WTC11 (cell line): ENCODE results near the gene CDC23. TPM values are rescaled to one million over a fixed set of nuclear protein-coding genes. Genes with fewer than 3 reads are reported as not detected.
A peak's percentile ranks its signal among the peaks of the same experiment; 100 is the strongest.

Source experiments
- ATAC-seq: fragments of 200-7000 bp; cut with Tn5 transposase; 2 replicates; pipeline ENCODE4 v1.10.0; 2021; ENCODE audit warnings: mild to moderate bottlenecking, moderate library complexity
- CTCF ChIA-PET: fragments of 300-600 bp; sonication (Branson Sonifier 250); formaldehyde crosslinking; loops from one replicate; lab custom pipeline; 2021; ENCODE audit warnings: antibody characterized with exemption; lab: Charles Lee
- POLR2A ChIA-PET: fragments of 350-600 bp; sonication (Branson Sonifier 250); formaldehyde crosslinking; loops from one replicate; lab custom pipeline; 2021; ENCODE audit warnings: antibody characterized with exemption; lab: Charles Lee
- DNase-seq: peaks from one replicate; pipeline ENCODE4 v3.0.0; 2021; ENCODE audit warnings: low spot score
- H3K27ac Mint-ChIP-seq: 2 replicates; pipeline ENCODE4 v1.8.0; 2021; ENCODE audit warnings: mixed read lengths
- H3K27me3 Mint-ChIP-seq: 2 replicates; pipeline ENCODE4 v1.8.0; 2021; ENCODE audit warnings: low read depth, mild to moderate bottlenecking, moderate library complexity, mixed read lengths
- H3K36me3 Mint-ChIP-seq: 2 replicates; pipeline ENCODE4 v1.8.0; 2021; ENCODE audit warnings: mixed read lengths
- H3K4me1 Mint-ChIP-seq: 2 replicates; pipeline ENCODE4 v1.8.0; 2022; ENCODE audit warnings: mixed read lengths
- H3K4me3 Mint-ChIP-seq: 2 replicates; pipeline ENCODE4 v1.8.0; 2021; ENCODE audit warnings: mild to moderate bottlenecking, moderate library complexity, mixed read lengths
- H3K9me3 Mint-ChIP-seq: 2 replicates; pipeline ENCODE4 v1.8.0; 2021; ENCODE audit warnings: mixed read lengths
- ATF1 ChIP-seq: sonication (generic); formaldehyde crosslinking; IDR thresholded peaks from 2 replicates; pipeline ENCODE4 v1.8.1; 2023; ENCODE audit warnings: mild to moderate bottlenecking, moderate library complexity, missing genetic modification reagents
- ATF3 ChIP-seq: sonication (generic); formaldehyde crosslinking; conservative IDR thresholded peaks from 2 replicates; pipeline ENCODE4 v1.8.1; 2022; ENCODE audit warnings: mild to moderate bottlenecking, missing genetic modification reagents
- CBFB ChIP-seq: sonication (generic); formaldehyde crosslinking; IDR thresholded peaks from 2 replicates; pipeline ENCODE4 v1.8.1; 2022; ENCODE audit warnings: mild to moderate bottlenecking, low read depth, missing genetic modification reagents
- EMX1 ChIP-seq: fragments of 250-450 bp; sonication (Bioruptor Pico); IDR thresholded peaks from 2 replicates; pipeline ENCODE4 v1.8.0; 2021; ENCODE audit warnings: mild to moderate bottlenecking
- ESRRA ChIP-seq: sonication (generic); formaldehyde crosslinking; IDR thresholded peaks from 2 replicates; pipeline ENCODE4 v1.8.1; 2022; ENCODE audit warnings: mild to moderate bottlenecking, missing genetic modification reagents, borderline replicate concordance
- FOXJ3 ChIP-seq: sonication (generic); formaldehyde crosslinking; IDR thresholded peaks from 2 replicates; pipeline ENCODE4 v1.9.0; 2021; ENCODE audit warnings: missing genetic modification reagents, mild to moderate bottlenecking, borderline replicate concordance
- FOXK1 ChIP-seq: sonication (generic); formaldehyde crosslinking; IDR thresholded peaks from 2 replicates; pipeline ENCODE4 v1.8.0; 2022; ENCODE audit warnings: mild to moderate bottlenecking, moderate library complexity, missing genetic modification reagents
- GABPB1 ChIP-seq: sonication (generic); formaldehyde crosslinking; IDR thresholded peaks from 2 replicates; pipeline ENCODE4 v1.8.1; 2023; ENCODE audit warnings: mild to moderate bottlenecking, missing genetic modification reagents
- GRHL2 ChIP-seq: fragments of 250-450 bp; sonication (Bioruptor Pico); IDR thresholded peaks from 2 replicates; pipeline ENCODE4 v1.8.0; 2022; ENCODE audit warnings: mild to moderate bottlenecking, moderate library complexity; ENCODE audit not compliant: insufficient replicate concordance, severe bottlenecking
- MAX ChIP-seq: sonication (generic); formaldehyde crosslinking; IDR thresholded peaks from 2 replicates; pipeline ENCODE4 v1.8.0; 2022; ENCODE audit warnings: mild to moderate bottlenecking, missing genetic modification reagents
- MLX ChIP-seq: sonication (generic); formaldehyde crosslinking; IDR thresholded peaks from 2 replicates; pipeline ENCODE4 v1.8.1; 2023; ENCODE audit warnings: mild to moderate bottlenecking, missing genetic modification reagents, moderate library complexity
- NFYB ChIP-seq: sonication (generic); formaldehyde crosslinking; conservative IDR thresholded peaks from 2 replicates; pipeline ENCODE4 v1.8.0; 2022; ENCODE audit warnings: low read depth, missing genetic modification reagents
- NR1H2 ChIP-seq: sonication (generic); formaldehyde crosslinking; IDR thresholded peaks from 2 replicates; pipeline ENCODE4 v1.9.0; 2021; ENCODE audit warnings: mild to moderate bottlenecking, moderate library complexity, missing genetic modification reagents
- SMAD3 ChIP-seq: sonication (generic); formaldehyde crosslinking; IDR thresholded peaks from 2 replicates; pipeline ENCODE4 v1.8.0; 2022; ENCODE audit warnings: missing genetic modification reagents, mild to moderate bottlenecking, borderline replicate concordance
- TEAD4 ChIP-seq: sonication (generic); formaldehyde crosslinking; IDR thresholded peaks from 2 replicates; pipeline ENCODE4 v1.8.0; 2022; ENCODE audit warnings: mild to moderate bottlenecking, missing genetic modification reagents
- ZNF219 ChIP-seq: sonication (generic); formaldehyde crosslinking; IDR thresholded peaks from 2 replicates; pipeline ENCODE4 v1.8.0; 2023; ENCODE audit warnings: missing genetic modification reagents, mild to moderate bottlenecking, borderline replicate concordance
- ZNF232 ChIP-seq: sonication (generic); formaldehyde crosslinking; IDR thresholded peaks from 2 replicates; pipeline ENCODE4 v1.8.0; 2022; ENCODE audit warnings: mild to moderate bottlenecking, missing genetic modification reagents
- ZNF263 ChIP-seq: sonication (generic); formaldehyde crosslinking; IDR thresholded peaks from 2 replicates; pipeline ENCODE4 v1.8.1; 2022; ENCODE audit warnings: low read depth, mild to moderate bottlenecking, moderate library complexity, missing genetic modification reagents
- ZNF423 ChIP-seq: fragments of 250-450 bp; sonication (Bioruptor Pico); IDR thresholded peaks from 2 replicates; pipeline ENCODE4 v2.1.2; 2022; ENCODE audit warnings: mild to moderate bottlenecking, moderate library complexity
- total RNA-seq: library from RNA; stranded (reverse); gene quantifications from 3 replicates; pipeline ENCODE4 v1.2.3, GENCODE V29; 2021
- TF ChIP-seq, protein P1 (sequence below): fragments of 250-450 bp; sonication (Bioruptor Pico); IDR thresholded peaks from 2 replicates; pipeline ENCODE4 v2.1.2; 2022; ENCODE audit warnings: mild to moderate bottlenecking, moderate library complexity
- TF ChIP-seq, protein P2 (sequence below): fragments of 250-450 bp; sonication (Bioruptor Pico); IDR thresholded peaks from 2 replicates; pipeline ENCODE4 v1.8.0; 2021; ENCODE audit warnings: mild to moderate bottlenecking

The CDC23 gene
- total RNA-seq, 1 experiment from 2014 or later: 43.8 TPM

GRCh38 chr5:138192826-138193225, 20.3 kb downstream of the CDC23 start:
- ChIA-PET POLR2A (no interaction called here), CTCF (interaction anchor here (0.6 kb wide), 1 partner anchor 52 kb away, joined by 3 read pairs; no protein-coding TSS in a partner anchor)
- Mint-ChIP-seq H3K36me3 (peaks cover 57% of the 10 kb centered on the region), H3K9me3 (no peaks in the 10 kb centered on the region), H3K4me3 (no peak overlapping the region), H3K27me3 (no peaks in the 10 kb centered on the region), H3K27ac (no peak overlapping the region), H3K4me1 (no peaks in the 10 kb centered on the region)
- no peak for TF ChIP-seq TEAD4 (CRISPR knock-in tag)
- no peak for TF ChIP-seq CBFB (CRISPR knock-in tag)
- ATAC-seq (no peak), DNase-seq (no peak)

DNA sequence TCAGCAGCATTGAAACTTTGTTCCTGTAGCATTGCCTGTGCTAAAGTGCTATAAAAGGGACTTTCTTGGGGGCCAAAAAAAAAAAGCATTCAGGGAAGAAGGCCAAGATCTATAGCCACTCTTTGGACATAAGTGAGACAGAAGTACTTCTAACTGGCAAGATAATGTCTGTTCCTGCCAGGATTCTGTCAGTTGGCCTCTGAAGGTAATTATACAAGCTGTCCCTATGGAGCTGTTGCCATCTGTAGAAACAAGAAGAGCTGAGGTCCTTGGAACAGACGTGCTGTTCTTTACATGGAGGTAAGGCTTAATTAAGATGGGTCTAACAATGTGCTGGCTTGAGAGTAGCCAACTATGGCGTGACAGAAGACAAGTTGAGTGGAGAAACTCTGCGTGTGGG, 24.5 kb downstream of the CDC23 start:
- H3K27ac Mint-ChIP-seq: peak overlapping the region; percentile 73; the same call in 1 of the 2 replicates

GRCh38 chr5:138186002-138186447, 27.1 kb downstream of the CDC23 start:
- POLR2A ChIA-PET: no interaction called here
- H3K4me3 Mint-ChIP-seq: no peak overlapping the region
- peaks cover 87% of the 10 kb centered on the region for H3K36me3 Mint-ChIP-seq
- no peaks in the 10 kb centered on the region for H3K4me1 Mint-ChIP-seq
- H3K9me3 Mint-ChIP-seq: no peaks in the 10 kb centered on the region
- DNase-seq (no peak), ATAC-seq (no peak)
- H3K27ac Mint-ChIP-seq: no peak overlapping the region
- no peaks in the 10 kb centered on the region for H3K27me3 Mint-ChIP-seq
- TF ChIP-seq FOXK1 (CRISPR knock-in tag) (no peak), GRHL2 (no peak), FOXJ3 (CRISPR knock-in tag) (no peak), MLX (no peak), ATF1 (no peak), EMX1 (CRISPR knock-in tag) (no peak), ESRRA (no peak), ATF3 (no peak), SMAD3 (CRISPR knock-in tag) (no peak), ZNF232 (CRISPR knock-in tag) (no peak), ZNF423 (CRISPR knock-in tag) (no peak), MAX (no peak), GABPB1 (CRISPR knock-in tag) (no peak), NFYB (CRISPR knock-in tag) (no peak), ZNF219 (CRISPR knock-in tag) (no peak)
- TF ChIP-seq, protein P1, sequence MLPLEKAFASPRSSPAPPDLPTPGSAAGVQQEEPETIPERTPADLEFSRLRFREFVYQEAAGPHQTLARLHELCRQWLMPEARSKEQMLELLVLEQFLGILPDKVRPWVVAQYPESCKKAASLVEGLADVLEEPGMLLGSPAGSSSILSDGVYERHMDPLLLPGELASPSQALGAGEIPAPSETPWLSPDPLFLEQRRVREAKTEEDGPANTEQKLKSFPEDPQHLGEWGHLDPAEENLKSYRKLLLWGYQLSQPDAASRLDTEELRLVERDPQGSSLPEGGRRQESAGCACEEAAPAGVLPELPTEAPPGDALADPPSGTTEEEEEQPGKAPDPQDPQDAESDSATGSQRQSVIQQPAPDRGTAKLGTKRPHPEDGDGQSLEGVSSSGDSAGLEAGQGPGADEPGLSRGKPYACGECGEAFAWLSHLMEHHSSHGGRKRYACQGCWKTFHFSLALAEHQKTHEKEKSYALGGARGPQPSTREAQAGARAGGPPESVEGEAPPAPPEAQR (CRISPR knock-in tag): no peak
- TF ChIP-seq, protein P2, sequence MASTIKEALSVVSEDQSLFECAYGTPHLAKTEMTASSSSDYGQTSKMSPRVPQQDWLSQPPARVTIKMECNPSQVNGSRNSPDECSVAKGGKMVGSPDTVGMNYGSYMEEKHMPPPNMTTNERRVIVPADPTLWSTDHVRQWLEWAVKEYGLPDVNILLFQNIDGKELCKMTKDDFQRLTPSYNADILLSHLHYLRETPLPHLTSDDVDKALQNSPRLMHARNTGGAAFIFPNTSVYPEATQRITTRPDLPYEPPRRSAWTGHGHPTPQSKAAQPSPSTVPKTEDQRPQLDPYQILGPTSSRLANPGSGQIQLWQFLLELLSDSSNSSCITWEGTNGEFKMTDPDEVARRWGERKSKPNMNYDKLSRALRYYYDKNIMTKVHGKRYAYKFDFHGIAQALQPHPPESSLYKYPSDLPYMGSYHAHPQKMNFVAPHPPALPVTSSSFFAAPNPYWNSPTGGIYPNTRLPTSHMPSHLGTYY: no peak
- CTCF ChIA-PET: interaction anchor here (1.3 to 1.7 kb wide), 2 partner anchors 97 to 226 kb away, joined by 3 to 5 read pairs; no protein-coding TSS in a partner anchor

More for the DNA sequence above, 24.5 kb downstream of the CDC23 start:
- Mint-ChIP-seq H3K36me3 (peaks cover 80% of the 10 kb centered on the region), H3K4me3 (no peak overlapping the region), H3K4me1 (no peaks in the 10 kb centered on the region), H3K9me3 (no peaks in the 10 kb centered on the region), H3K27me3 (no peaks in the 10 kb centered on the region)
- DNase-seq: no peak
- ChIA-PET CTCF (no interaction called here), POLR2A (interaction anchor here (2.3 kb wide), 1 partner anchor 10 kb away, joined by 14 read pairs; the partner anchor contains the start of genes BRD8 and KIF20A)
- ATAC-seq: no peak
- no peak for TF ChIP-seq CBFB (CRISPR knock-in tag)
- TF ChIP-seq ZNF232 (CRISPR knock-in tag): no peak
- TF ChIP-seq NR1H2 (CRISPR knock-in tag): no peak
- TF ChIP-seq ZNF263 (CRISPR knock-in tag): no peak
- TF ChIP-seq, all 79 proteins: peak for 0
